ENCODE results near the gene KAT8. TPM values are rescaled to one million over a fixed set of nuclear protein-coding genes. Genes with fewer than 3 reads are reported as not detected.

KAT8 gene
- total and polyA plus RNA-seq, 2 of the 13 experiments (the other 11 are each of a cell fraction or from before 2014, with no cell fraction given), result 79.0 to 84.2 TPM

DNA sequence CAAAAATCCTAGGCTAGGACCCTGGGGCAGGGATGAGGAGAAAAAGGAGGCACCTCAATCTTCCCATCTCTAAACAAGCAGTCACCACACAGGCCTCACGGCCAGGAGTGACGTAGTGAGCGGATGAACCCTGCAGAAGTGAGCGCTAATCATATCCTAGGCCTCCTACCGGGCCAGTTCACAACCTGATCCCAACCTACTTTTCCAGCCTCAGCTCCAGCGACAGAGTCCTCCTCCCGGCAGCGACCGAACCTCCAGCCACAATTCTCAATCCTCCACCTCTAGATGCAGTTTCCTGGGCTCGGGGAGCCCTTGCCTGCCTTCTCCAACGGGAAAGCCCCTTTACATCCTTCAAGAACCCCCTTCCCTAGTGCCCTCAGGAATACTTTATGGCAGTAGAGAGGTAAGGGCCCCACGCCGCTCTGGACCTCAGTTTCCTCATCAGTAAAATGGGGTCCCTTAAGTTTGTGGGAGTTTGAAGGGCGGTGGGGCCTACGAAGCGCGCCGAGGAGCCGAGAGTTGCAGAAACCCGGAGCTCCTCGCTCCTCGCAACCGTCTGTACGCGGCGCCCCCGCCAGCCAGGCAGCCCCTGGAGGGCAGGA is 44.8 kb upstream of the KAT8 start (continued):
- TF ChIP-seq ZNF678 (CRISPR knock-in tag; IDR thresholded peaks at IDR 0.05), result no peak
- 0 out of 2 replicates have a peak, but pooled peaks have one; percentile 14 for TF ChIP-seq FIP1L1 (IDR thresholded peaks at IDR 0.05; ENCODE audit: borderline replicate concordance, insufficient read depth, low read depth, low read length)
- no peak for TF ChIP-seq SNRNP70 (IDR thresholded peaks at IDR 0.05; ENCODE audit: low read depth, low read length)
- peak; percentile 75 for TF ChIP-seq CREB1 (IDR thresholded peaks at IDR 0.05)
- TF ChIP-seq CREB1 (CRISPR knock-in tag; IDR thresholded peaks at IDR 0.05), result 0 out of 2 replicates have a peak, but pooled peaks have one; percentile 43
- TF ChIP-seq ZNF136 (CRISPR knock-in tag; IDR thresholded peaks at IDR 0.05; ENCODE audit: low read depth), result 0 out of 2 replicates have a peak, but pooled peaks have one; percentile 26
- no peak; the same call in 1 of the 2 replicates for TF ChIP-seq THRA (CRISPR knock-in tag; IDR thresholded peaks at IDR 0.05; ENCODE audit: borderline replicate concordance)
- no peak for TF ChIP-seq SYNCRIP (IDR thresholded peaks at IDR 0.05; ENCODE audit: insufficient read depth, low read depth, low read length)
- no peak for TF ChIP-seq RAD51 (IDR thresholded peaks at IDR 0.05; ENCODE audit: borderline replicate concordance)
- TF ChIP-seq ZNF510 (CRISPR knock-in tag; IDR thresholded peaks at IDR 0.05; ENCODE audit: low read depth), result no peak
- TF ChIP-seq NCOA5 (CRISPR knock-in tag; IDR thresholded peaks at IDR 0.05), result no peak
- no peak for TF ChIP-seq ZKSCAN8 (CRISPR knock-in tag; IDR thresholded peaks at IDR 0.05; ENCODE audit: borderline replicate concordance)
- peak; percentile 32; the same call in 1 of the 2 replicates for TF ChIP-seq ZNF430 (CRISPR knock-in tag; IDR thresholded peaks at IDR 0.05)
- TF ChIP-seq SP2 (CRISPR knock-in tag; IDR thresholded peaks at IDR 0.05), result no peak
- TF ChIP-seq ZBTB38 (CRISPR knock-in tag; IDR thresholded peaks at IDR 0.05), result no peak
- peak; percentile 72 for TF ChIP-seq ZFX (CRISPR knock-in tag; IDR thresholded peaks at IDR 0.05; ENCODE audit: low read depth)
- no peak for TF ChIP-seq CCAR2 (optimal IDR thresholded peaks at IDR 0.05; ENCODE audit: low read depth, low read length)
- TF ChIP-seq ZNF850 (CRISPR knock-in tag; conservative IDR thresholded peaks at IDR 0.05), result 0 out of 2 replicates have a peak, but pooled peaks have one; percentile 30
- no peak; the same call in 1 of the 2 replicates for TF ChIP-seq ZNF792 (CRISPR knock-in tag; IDR thresholded peaks at IDR 0.05)
- no peak for TF ChIP-seq ARID5B (CRISPR knock-in tag; IDR thresholded peaks at IDR 0.05)
- TF ChIP-seq ARID4A (CRISPR knock-in tag; IDR thresholded peaks at IDR 0.05; ENCODE audit: borderline replicate concordance), result no peak
- no peak for TF ChIP-seq ZNF572 (CRISPR knock-in tag; IDR thresholded peaks at IDR 0.05)

Data from HepG2 (cell line).